ENCODE results near the gene GAPDHS.

The GAPDHS gene

GRCh38 chr19:35558400-35559280 lies 25.4 kb downstream of the GAPDHS start:
- DNase-seq = no peak

GRCh38 chr19:35559281-35559659 lies 26.0 kb downstream of the GAPDHS start:
- no peak for DNase-seq

DNA sequence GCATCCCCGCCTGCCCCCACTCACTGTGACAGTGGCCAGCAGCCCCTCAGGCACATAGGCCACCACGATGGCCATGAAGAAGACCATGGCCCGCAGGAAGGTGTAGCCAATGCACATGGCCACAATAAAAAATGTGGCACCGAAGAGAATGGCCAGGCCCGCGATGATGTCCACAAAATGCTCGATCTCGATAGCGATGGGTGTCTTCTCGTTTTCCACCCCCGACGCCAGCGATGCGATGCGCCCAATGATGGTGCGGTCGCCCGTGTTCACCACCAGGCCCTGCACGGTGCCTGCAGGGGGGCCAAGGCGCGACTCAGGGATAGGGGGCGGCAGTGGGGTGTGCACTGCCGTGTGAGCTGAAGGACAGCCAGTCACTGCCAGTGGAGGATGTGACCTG lies 26.5 kb downstream of the GAPDHS start:
- no peak for DNase-seq

GRCh38 chr19:35560271-35560670 lies 27.0 kb downstream of the GAPDHS start:
- DNase-seq = no peak

GRCh38 chr19:35560677-35561076 lies 27.4 kb downstream of the GAPDHS start:
- no peak for DNase-seq

- DNase-seq = no peak
Measured at GRCh38 chr19:35561436-35561835, 28.2 kb downstream of the GAPDHS start.

GRCh38 chr19:35562336-35562735 lies 29.1 kb downstream of the GAPDHS start:
- no peak for DNase-seq

DNA sequence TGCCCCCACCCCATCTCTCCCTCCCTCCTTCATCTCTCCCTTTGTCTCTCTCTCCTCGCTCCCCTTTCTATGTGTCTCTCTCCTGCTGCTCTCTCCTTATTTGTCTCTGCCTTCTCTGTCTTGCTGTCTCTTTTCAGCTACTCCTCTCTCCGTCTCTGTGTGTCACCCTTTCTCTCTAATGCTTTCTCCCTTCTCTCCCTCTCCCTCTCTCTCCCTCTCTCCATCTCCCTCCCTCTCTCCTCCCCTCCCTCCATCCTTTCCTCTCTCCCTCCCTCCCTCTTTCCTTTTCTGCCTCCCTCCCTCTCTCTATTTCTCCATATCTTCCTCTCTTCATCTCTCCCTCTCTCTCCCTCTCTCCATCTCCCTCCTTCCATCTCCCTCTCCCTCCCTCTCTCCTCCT lies 29.5 kb downstream of the GAPDHS start:
- DNase-seq = no peak

DNA sequence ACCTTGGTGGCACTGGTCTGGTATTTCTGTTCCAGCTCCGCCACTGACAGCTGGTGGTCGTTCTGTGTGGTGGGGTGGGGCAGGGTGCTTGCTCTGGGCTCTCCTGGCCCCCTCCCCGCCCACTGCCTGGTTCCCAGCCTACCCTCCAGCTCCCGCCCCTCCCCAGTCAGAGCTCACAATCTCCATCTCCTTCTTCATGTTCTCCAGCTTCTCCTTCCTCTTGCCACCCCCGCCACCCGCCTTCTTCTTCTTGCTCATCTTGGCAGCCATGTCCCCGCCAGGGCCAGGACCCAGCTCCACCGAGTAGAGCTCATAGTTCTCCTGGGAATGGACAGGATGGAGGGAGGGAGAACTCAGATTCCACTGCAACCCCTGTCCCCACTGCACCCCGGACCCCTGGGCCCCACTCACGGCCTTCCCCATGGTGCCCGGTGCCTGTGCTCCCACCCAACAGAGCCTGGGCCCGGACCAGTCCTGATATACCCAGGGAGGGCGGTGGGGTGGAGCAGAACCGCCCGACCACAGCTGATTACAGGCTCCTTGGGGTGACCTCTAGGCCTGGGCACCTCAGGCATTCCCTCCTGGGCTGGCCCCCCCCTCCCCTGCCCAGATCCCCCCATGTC lies 30.1 kb downstream of the GAPDHS start, which contains the start of gene ATP4A:
ATP4A (minus strand) TSS at position 452 of the 623 bp plus-strand sequence; CDS start at position 423, 29 bp downstream.
- no peak for DNase-seq

GRCh38 chr19:35565016-35565856 lies 32.0 kb downstream of the GAPDHS start:
- no peak for DNase-seq

GRCh38 chr19:35566738-35567137 lies 33.5 kb downstream of the GAPDHS start:
- no peak for DNase-seq

- no peak for DNase-seq
Measured at GRCh38 chr19:35569281-35569781, 36.1 kb downstream of the GAPDHS start.

GRCh38 chr19:35571406-35571965 lies 38.2 kb downstream of the GAPDHS start:
- DNase-seq = no peak

DNA sequence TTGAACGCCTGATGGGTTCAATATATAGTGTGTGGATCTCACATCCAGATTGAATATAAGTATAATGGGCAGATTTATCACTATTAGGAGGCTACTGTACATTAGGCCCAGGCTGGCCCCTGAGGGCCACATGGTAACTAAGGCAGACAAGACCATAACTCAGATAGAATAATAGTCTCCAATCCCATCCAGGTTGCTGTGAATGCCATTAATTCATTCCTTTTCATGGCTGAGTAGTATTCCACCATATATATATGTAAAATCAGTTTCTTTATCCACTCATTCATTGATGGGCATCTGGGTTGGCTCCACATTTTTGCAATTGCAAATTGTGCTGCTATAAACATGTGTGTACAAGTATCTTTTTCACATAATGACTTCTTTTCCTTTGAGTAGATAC lies 44.7 kb downstream of the GAPDHS start:
- DNase-seq = no peak

- DNase-seq = no peak
Measured at GRCh38 chr19:35578707-35579106, 45.5 kb downstream of the GAPDHS start.

GRCh38 chr19:35582760-35583159 lies 49.5 kb downstream of the GAPDHS start:
- no peak for DNase-seq

DNA sequence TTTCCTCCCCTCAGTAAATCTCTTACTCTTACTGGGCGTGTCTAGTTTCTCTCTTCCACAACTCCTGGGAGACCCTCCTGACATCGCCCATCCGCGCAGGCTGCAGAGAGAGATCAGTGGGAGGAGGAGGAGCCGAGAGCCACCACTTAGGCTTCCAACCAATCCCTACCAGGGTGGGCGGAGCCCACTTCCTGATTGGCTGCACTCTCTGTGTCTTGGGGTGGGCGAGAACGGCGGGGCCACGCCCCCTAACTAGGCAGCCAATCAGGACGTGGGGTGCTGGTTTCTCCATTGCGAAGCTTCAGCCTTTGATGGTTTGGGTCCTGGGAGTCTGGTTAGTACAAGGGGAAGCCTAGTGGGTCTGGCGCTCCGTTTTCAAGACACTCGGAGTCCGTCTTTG lies 52.6 kb downstream of the GAPDHS start, which contains the start of gene PMIS2:
PMIS2 (plus strand) TSS at position 326 of the 400 bp plus-strand sequence. CDS start 87 bp downstream, outside the sequence.
- DNase-seq = peak; percentile 81

DNA sequence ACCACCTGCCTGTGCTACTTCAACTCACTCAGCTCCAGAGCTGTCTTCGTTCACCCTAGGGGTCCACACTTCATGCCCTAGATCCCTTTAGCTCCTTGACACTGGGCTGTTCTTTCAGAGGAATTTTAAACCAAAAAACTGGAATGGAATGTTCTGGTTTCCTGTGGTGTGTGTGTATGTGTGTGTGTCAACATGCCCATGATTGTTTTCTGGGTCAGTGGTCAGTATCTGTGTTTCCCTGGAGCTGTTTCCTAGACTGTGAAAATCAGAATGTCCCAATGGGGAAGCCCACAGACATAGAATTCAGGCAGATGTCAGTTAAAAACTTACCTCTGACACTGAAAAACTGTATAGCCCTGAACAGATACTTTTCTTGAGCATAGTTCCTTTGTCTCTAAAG lies 54.1 kb downstream of the GAPDHS start:
- DNase-seq = no peak

- no peak for DNase-seq
Measured at GRCh38 chr19:35590875-35591274, 57.6 kb downstream of the GAPDHS start.

DNA sequence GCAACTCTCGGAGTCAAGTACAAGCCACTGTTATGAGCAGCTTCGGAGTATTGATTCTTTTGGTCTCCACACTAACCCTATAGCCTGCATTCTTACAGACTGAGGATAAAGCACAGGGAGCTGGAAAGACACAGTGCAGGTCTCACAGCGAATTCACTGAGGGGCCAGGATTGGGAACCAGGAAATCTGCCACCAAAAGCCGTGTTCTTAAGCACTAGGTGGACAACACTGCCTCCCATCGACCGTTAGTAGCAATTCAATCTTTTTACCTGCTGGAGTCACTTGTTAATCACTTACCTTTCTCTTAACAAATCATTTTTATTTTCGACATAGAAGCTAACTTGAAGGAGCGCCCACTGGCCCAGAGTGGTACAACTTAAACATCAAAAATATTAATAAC lies 59.0 kb downstream of the GAPDHS start:
- DNase-seq = peak; percentile 52

Data from NCI-H82 (cell line).